HG03520 (cell line): ENCODE results near the gene JCHAIN.
"Not testable (repeated sequence)": the region's sequence is repeated elsewhere in the genome, so short reads cannot be mapped to it uniquely, and the experiment has no call there.

Experiments
- ATAC-seq: cut with Tn5 transposase; IDR thresholded peaks from one replicate; pipeline ENCODE4 v1.9.1; 2021; ENCODE audit warnings: mild to moderate bottlenecking, moderate library complexity; ENCODE audit not compliant: unreplicated experiment

The JCHAIN gene

DNA sequence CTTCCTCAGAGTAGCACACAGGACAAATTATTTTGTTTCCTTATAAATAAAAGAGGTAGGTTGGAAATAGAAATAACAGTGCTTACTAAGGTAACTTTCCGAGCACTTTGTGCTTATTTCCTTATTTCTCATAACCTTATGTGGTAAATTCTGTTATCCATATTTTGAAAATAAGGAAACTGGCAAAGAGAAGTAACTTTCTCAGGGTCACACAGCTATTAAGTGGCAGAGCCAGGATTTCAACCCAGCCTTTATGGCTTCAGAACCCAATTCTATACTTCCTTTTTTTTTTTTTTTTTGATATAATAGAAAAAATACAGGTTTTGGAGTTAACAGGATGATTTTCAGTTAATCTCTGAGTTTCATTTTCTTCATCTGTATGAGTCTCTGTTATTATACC, 25.4 kb upstream of the JCHAIN start:
- ATAC-seq, result no peak

DNA sequence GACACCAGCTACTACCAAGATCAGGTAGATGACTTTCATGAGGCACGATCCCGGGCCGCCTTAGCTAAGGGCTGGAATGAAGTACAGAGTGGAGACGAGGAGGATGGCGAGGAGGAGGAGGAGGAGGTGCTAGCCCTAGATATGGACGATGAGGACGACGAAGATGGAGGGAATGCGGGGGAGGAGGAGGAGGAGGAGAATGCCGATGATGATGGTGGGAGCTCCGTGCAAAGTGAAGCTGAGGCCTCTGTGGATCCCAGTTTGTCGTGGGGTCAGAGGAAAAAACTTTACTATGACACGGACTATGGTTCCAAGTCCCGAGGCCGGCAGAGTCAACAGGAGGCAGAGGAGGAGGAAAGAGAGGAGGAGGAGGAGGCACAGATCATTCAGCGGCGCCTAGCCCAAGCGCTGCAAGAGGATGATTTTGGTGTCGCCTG, 22.5 kb upstream of the JCHAIN start:
- peak; percentile 1 for ATAC-seq

GRCh38 chr4:70687821-70688794, 21.8 kb upstream of the JCHAIN start, which contains the start of gene UTP3:
UTP3 (plus strand) TSS chr4:70688532; CDS start chr4:70688678, 146 bp downstream.
- peak; percentile 92 for ATAC-seq

DNA sequence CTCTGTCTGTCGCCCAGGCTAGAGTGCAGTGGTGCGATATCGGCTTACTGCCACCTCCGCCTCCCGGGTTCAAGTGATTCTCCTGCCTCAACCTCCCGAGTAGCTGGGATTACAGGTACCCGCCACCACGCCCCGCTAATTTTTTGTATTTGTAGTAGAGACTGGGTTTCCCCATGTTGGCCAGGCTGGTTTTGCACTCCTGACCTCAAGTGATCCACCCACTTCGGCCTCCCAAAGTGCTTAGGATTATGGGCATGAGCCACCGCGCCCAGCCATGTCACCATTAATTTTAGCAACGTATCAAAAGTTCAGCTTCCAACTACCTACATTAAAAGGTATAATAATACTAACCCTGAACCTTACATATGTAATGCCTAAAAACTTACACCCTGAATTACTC, 21.1 kb upstream of the JCHAIN start:
- ATAC-seq, result no peak

DNA sequence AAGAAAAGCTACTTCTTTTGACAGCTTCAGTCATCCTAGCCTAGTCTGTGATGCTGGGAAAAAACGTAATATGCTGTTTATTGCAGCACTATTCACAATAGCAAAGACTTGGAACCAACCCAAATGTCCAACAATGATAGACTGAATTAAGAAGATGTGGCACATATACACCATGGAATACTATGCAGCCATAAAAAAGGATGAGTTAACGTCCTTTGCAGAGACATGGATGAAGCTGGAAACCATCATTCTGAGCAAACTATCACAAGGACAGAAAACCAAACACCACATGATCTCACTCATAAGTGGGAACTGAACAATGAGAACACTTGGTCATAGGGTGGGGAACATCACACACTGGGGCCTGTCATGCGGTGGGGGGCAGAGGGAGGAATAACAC, 15.8 kb upstream of the JCHAIN start:
- not testable (repeated sequence) for ATAC-seq

GRCh38 chr4:70681704-70682103, 15.4 kb upstream of the JCHAIN start:
- peak; percentile 39 for ATAC-seq

DNA sequence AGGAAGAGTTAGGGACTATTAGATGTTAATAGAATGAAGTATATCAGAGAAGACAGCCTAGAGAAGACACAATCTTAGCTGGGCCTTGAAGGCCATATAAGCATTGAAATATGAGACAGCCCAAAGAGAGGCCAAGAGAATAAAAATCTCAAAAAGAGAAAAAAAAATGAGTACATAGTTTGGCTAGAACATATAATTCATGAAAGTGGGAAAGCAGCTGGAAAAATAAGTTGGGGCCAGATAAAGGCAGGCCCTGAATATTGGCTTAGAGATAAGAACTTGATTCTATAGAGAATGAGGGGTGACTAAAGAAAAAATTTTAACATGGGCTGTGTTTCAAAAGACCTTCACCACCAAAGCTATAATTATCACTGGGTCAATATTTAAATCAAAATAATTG, 14.6 kb upstream of the JCHAIN start:
- ATAC-seq, result no peak

DNA sequence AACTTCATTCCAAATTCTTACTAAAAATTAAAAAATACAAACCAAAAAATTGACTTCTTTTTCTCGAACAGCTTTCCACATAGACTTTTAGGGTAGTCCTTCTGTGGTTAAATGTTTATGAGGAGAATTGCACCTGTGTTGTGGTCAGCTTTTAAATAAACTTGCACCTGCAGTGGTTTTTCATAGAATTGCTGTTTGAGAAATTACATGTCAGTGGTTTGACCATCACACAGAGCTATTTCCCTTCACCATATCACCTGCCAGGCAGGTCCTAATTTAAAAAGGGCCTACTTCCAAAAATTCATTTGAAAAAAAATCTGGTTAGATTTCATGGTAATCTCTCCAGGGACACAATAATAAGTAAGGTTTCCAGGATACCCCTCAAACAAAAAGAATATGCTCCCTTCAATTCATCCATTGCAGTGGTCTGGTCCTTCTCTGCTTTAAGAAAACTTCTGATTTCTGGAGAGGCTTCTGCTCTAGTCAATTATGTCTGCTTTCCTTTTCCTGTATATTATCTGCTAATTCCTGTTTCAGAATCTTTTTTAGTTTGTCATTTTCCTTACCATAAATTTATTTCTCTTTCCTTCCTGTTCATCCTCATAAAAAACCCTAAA, 12.2 kb upstream of the JCHAIN start:
- ATAC-seq, result peak; percentile 79

DNA sequence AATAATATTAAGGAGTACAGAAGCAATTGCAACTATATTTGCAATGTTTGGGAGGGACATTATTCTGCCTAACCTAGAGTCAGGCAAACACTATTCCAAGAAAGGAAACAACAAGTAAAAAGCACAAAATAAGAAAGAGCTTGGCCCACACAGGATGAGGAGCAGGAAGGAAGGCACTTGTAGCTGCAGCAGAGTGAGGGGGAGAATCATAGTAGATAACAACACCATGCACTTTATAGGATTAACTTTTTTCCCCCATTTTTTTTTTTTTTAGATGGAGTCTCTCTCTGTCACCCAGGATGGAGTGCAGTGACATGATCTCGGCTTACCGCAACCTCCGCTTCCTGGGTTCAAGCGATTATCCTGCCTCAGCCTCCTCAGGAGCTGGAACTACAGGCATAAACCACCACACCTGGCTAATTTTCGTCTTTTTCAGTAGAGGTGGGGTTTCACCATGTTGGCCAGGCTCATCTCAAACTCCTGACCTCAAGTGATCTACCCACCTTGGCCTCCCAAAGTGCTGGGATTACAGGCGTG, 10.3 kb upstream of the JCHAIN start:
- ATAC-seq, result no peak

- ATAC-seq, result no peak
Observed at GRCh38 chr4:70674731-70675130, 8.4 kb upstream of the JCHAIN start.

- ATAC-seq, result no peak
Observed at GRCh38 chr4:70674191-70674590, 7.9 kb upstream of the JCHAIN start.

DNA sequence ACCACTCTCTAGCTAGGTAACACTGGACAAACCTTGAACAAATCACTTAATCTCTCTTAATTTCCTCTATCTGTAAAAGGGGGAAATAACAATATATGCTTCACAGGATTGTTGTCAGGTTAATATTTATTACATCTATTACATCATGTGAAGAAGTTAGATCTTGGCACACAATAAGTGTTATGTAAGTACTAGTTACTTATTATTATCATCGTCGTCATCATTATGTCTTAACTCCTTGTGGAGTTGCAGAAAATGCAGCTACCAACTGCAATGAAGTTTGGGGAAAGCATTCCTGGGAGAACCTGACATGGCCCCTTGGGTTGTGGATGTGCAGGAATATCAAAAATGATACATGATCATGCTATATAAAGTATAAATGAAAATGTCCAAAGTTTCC, 4.8 kb upstream of the JCHAIN start:
- ATAC-seq, result no peak

- ATAC-seq, result no peak
Observed at GRCh38 chr4:70670332-70671014, 4.2 kb upstream of the JCHAIN start.

- ATAC-seq, result no peak
Observed at GRCh38 chr4:70667740-70668535, 1.6 kb upstream of the JCHAIN start.

DNA sequence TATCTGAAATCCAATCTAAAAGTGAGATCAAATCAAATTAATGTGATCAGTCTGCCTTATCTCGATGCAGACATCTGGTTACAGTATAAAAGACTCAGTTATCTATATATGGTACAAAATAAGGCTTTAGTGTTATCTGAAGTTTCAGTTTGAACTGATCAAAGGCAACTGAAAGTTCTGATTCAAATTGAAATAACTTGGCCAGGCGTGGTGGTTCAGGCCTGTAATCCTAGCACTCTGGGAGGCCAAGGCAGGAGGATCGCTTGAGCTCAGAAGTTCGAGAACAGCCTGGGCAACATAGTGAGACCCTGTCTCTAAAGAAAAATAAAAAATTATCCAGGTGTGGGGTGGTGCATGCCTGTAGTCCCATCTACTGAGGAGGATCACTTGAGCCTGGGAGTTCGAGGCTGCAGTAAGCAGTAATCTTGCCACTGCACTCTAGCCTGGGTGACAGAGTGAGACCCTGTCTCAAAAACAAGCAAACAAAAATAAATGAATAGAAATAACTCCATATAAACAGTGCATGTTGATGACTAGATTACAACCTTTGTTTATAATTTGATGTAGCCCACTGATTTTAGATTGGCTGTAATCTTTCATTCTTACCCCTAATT, 4.9 kb downstream of the JCHAIN start:
- ATAC-seq, result peak; percentile 71

DNA sequence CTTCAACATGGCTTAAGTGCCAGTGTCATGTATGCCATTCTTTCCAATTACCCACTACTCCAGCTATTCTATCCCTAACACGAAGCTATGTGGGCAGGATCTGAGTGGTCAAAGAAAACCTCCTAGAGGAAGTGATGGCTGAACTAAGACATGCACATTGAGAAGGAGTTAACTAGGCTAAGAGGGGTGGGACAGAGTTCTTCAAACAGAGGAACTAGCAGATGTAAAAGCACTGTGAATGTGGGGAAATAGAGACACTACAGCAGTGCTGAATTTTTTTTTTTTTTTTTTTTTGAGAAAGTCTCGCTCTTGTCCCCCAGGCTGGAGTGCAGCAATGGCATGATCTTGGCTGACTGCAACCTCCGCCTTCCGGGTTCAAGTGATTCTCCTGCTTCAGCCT, 6.2 kb downstream of the JCHAIN start:
- no peak for ATAC-seq

DNA sequence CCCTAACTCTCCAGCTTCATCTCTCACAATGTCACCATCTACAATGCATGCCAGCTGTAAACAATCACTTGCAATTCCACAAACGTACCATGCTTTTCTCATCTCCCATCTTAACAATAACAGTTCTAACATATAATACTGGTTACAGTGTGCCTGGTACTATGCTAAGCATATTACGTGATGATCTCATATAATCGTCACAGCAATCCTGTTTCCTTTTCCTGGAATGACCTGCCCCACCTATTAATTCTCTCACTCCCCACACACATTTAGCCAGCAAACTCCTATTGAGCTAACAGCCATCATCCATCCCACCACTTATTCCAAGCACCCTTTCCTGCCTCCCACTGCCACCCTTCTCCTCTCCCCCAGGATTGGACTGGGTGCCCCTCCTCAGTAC, 7.9 kb downstream of the JCHAIN start:
- no peak for ATAC-seq

- ATAC-seq, result no peak
Observed at GRCh38 chr4:70657326-70657725, 9.0 kb downstream of the JCHAIN start.

- ATAC-seq, result no peak
Observed at GRCh38 chr4:70654605-70655011, 11.7 kb downstream of the JCHAIN start.
